HepG2 (cell line): ENCODE results near the gene GABRR2. TPM values are rescaled to one million over a fixed set of nuclear protein-coding genes. Genes with fewer than 3 reads are reported as not detected.

Experiments
- ATAC-seq: fragments of 200-7000 bp; cut with Tn5 transposase; 3 replicates; pipeline ENCODE4 v1.9.1; 2020; ENCODE audit warnings: mild to moderate bottlenecking, moderate library complexity
- BruUV-seq: library from RNA; stranded (reverse); fragments of 400-500 nt; replicated peaks from 2 replicates; lab custom pipeline; 2021; lab: Mats Ljungman, UMichigan
- CTCF ChIA-PET: fragments of 300-600 bp; formaldehyde crosslinking; extraction: SDS; loops from one replicate; lab custom pipeline; 2021; ENCODE audit warnings: low total read pairs, inconsistent platforms, low intra/inter-chr PET ratio; lab: Yijun Ruan, JAX
- POLR2A ChIA-PET: fragments of 350-600 bp; sonication (Branson Sonifier 250); formaldehyde crosslinking; loops from one replicate; lab custom pipeline; 2020; ENCODE audit warnings: antibody characterized with exemption, inconsistent platforms; lab: Yijun Ruan, JAX
- DNase-seq: peaks from one replicate; pipeline ENCODE4 v3.0.0-alpha.2; 2015; ENCODE audit warnings: low spot score
- FAIRE-seq: peaks from 3 replicates; lab custom pipeline; 2011; peaks lifted over from hg19 to GRCh38; lab: Jason Lieb, UNC
- H2AFZ ChIP-seq: one replicate; pipeline ENCODE4 v1.6.1; 2011; ENCODE audit warnings: low read length, inconsistent platforms
- H3K27ac ChIP-seq: fragments of 300-600 bp; 3 replicates; pipeline ENCODE4 v1.8.0; 2011; ENCODE audit warnings: mixed run types, mild to moderate bottlenecking, mixed read lengths, low read length, inconsistent platforms; ENCODE audit not compliant: insufficient read depth; ENCODE audit errors: extremely low read length
- H3K27me3 ChIP-seq, 2 experiments: fragments of 200-600 bp in 1 of 2; 2 replicates in 1 of 2; 3 replicates in 1 of 2; pipeline versions ENCODE4 v1.6.0 to v1.8.0; 2011; ENCODE audit warnings: low read length in 2 of 2, mild to moderate bottlenecking in 2 of 2, moderate library complexity in 2 of 2, inconsistent platforms in 1 of 2; ENCODE audit not compliant: insufficient read depth in 2 of 2, control insufficient read depth in 1 of 2
- H3K36me3 ChIP-seq, 2 experiments: fragments of 200-600 bp in 1 of 2; replicated peaks in 1 of 2; 2 replicates in 1 of 2; 3 replicates in 1 of 2; pipeline versions ENCODE4 v1.5.1 to v1.8.0; 2011; ENCODE audit warnings: low read length in 2 of 2, inconsistent platforms in 1 of 2; ENCODE audit not compliant: insufficient read depth in 2 of 2, control insufficient read depth in 1 of 2
- H3K4me1 ChIP-seq: 2 replicates; pipeline ENCODE4 v1.5.1; 2012; ENCODE audit warnings: low read length, inconsistent platforms; ENCODE audit not compliant: insufficient read depth
- H3K4me2 ChIP-seq: 2 replicates; pipeline ENCODE4 v1.6.0; 2011; ENCODE audit warnings: low read depth, low read length, inconsistent platforms
- H3K4me3 ChIP-seq, 3 experiments: fragments of 200-600 bp in 1 of 3; sonication (generic), shearing (Covaris generic) in 1 of 3; replicated peaks in 1 of 3; 2 replicates each; pipeline ENCODE4 v1.5.1; 2011 to 2016; ENCODE audit warnings: low read length in 3 of 3, inconsistent platforms in 2 of 3, low read depth in 2 of 3, mild to moderate bottlenecking in 2 of 3, control low read depth in 1 of 3, mixed read lengths in 1 of 3; ENCODE audit not compliant: insufficient read depth in 1 of 3
- H3K79me2 ChIP-seq: one replicate; pipeline ENCODE4 v1.6.1; 2011; ENCODE audit warnings: low read length, inconsistent platforms; ENCODE audit not compliant: insufficient read depth
- H3K9ac ChIP-seq: 2 replicates; pipeline ENCODE4 v1.6.0; 2011; ENCODE audit warnings: mild to moderate bottlenecking, low read depth, low read length, inconsistent platforms; ENCODE audit not compliant: insufficient read depth
- H3K9me3 ChIP-seq: 2 replicates; pipeline ENCODE4 v1.5.1; 2012; ENCODE audit warnings: mild to moderate bottlenecking, low read length
- H4K20me1 ChIP-seq: 2 replicates; pipeline ENCODE4 v1.6.0; 2011; ENCODE audit warnings: inconsistent platforms, mild to moderate bottlenecking, low read length, moderate library complexity; ENCODE audit not compliant: insufficient read depth
- ASH2L ChIP-seq: fragments of 300-600, 200-600 bp; sonication (generic); IDR thresholded peaks from 2 replicates; pipeline ENCODE4 v1.7.0; 2017; ENCODE audit warnings: low read depth, mild to moderate bottlenecking, moderate library complexity, mixed read lengths, low read length; ENCODE audit not compliant: insufficient read length
- ATM ChIP-seq: fragments of 450-650 bp; IDR thresholded peaks from 2 replicates; pipeline ENCODE4 v1.7.1; 2017; ENCODE audit warnings: mild to moderate bottlenecking, borderline replicate concordance
- CC2D1A ChIP-seq: sonication (generic); formaldehyde crosslinking; IDR thresholded peaks from 2 replicates; pipeline ENCODE4 v1.8.1; 2023; ENCODE audit warnings: mild to moderate bottlenecking, missing genetic modification reagents
- CEBPG ChIP-seq: IDR thresholded peaks from 2 replicates; pipeline ENCODE4 v1.6.1; 2016
- CENPT ChIP-seq: sonication (generic); formaldehyde crosslinking; IDR thresholded peaks from 2 replicates; pipeline ENCODE4 v1.8.0; 2022; ENCODE audit warnings: low read depth, mild to moderate bottlenecking, moderate library complexity, missing genetic modification reagents
- ETS1 ChIP-seq: sonication (generic); formaldehyde crosslinking; IDR thresholded peaks from 2 replicates; pipeline ENCODE4 v1.4.0; 2020; ENCODE audit warnings: missing genetic modification reagents
- ISX ChIP-seq: sonication (generic); formaldehyde crosslinking; conservative IDR thresholded peaks from 2 replicates; pipeline ENCODE4 v1.5.0; 2020; ENCODE audit warnings: missing genetic modification reagents
- MLXIP ChIP-seq: sonication (generic); formaldehyde crosslinking; IDR thresholded peaks from 2 replicates; pipeline ENCODE4 v1.9.0; 2021; ENCODE audit warnings: missing genetic modification reagents, borderline replicate concordance
- PRDM4 ChIP-seq: sonication (generic); formaldehyde crosslinking; IDR thresholded peaks from 2 replicates; pipeline ENCODE4 v1.9.0; 2021; ENCODE audit warnings: missing genetic modification reagents, borderline replicate concordance
- SP140L ChIP-seq: sonication (generic); formaldehyde crosslinking; IDR thresholded peaks from 2 replicates; pipeline ENCODE4 v1.4.0; 2020; ENCODE audit warnings: missing genetic modification reagents, borderline replicate concordance
- ZKSCAN5 ChIP-seq: sonication (generic); formaldehyde crosslinking; IDR thresholded peaks from 2 replicates; pipeline ENCODE4 v1.5.1; 2020; ENCODE audit warnings: mild to moderate bottlenecking, missing genetic modification reagents
- ZNF383 ChIP-seq: sonication (generic); formaldehyde crosslinking; IDR thresholded peaks from 2 replicates; pipeline ENCODE4 v1.4.0; 2020; ENCODE audit warnings: missing genetic modification reagents, mild to moderate bottlenecking, borderline replicate concordance
- ZNF580 ChIP-seq: IDR thresholded peaks from 2 replicates; pipeline ENCODE4 v1.6.1; 2016; ENCODE audit warnings: low read depth, borderline replicate concordance
- ZNF703 ChIP-seq: sonication (generic); formaldehyde crosslinking; IDR thresholded peaks from 2 replicates; pipeline ENCODE4 v1.5.1; 2020; ENCODE audit warnings: missing genetic modification reagents, mild to moderate bottlenecking, moderate library complexity, borderline replicate concordance
- ZNF775 ChIP-seq: sonication (generic); formaldehyde crosslinking; IDR thresholded peaks from 2 replicates; pipeline ENCODE4 v1.4.0; 2020; ENCODE audit warnings: missing genetic modification reagents, mild to moderate bottlenecking, moderate library complexity, borderline replicate concordance
- ZSCAN5A ChIP-seq: sonication (generic); formaldehyde crosslinking; IDR thresholded peaks from 2 replicates; pipeline ENCODE4 v1.8.0; 2022; ENCODE audit warnings: mild to moderate bottlenecking, missing genetic modification reagents, borderline replicate concordance
- WGBS: methylation state at CpG from one replicate; pipeline ENCODE4 v1.1.6; 2017; ENCODE audit warnings: low lambda C conversion rate; 5-methylcytosine and 5-hydroxymethylcytosine counted together
- in situ Hi-C: cut with HindIII; loops from 2 replicates; pipeline ENCODE4 v1.10.0; 2017; ENCODE audit warnings: low pct_unique_long_range_greater_than_20kb; ENCODE audit not compliant: extremely low pct_ligation_motif_present
- intact Hi-C: fragments of 100-400 bp; cut with micrococcal nuclease; formaldehyde crosslinking; loops from one replicate; pipeline ENCODE4 v1.10.0; 2022; ENCODE audit not compliant: unreplicated experiment
- polyA plus RNA-seq, 8 experiments: library from polyadenylated mRNA; depleted of rRNA in 3 of 8; stranded (reverse) in 7 of 8; unstranded in 1 of 8; fragments of >200 nt; fragmentation: Illumina TruSeq in 4 of 8; extraction: Trizol in 4 of 8; gene quantifications; 2 replicates each; pipeline versions ENCODE4 v1.2.1 to v1.2.3, GENCODE V29; 2011 to 2016; ENCODE audit warnings: low read depth in 4 of 8, missing spikeins in 1 of 8, mixed read lengths in 1 of 8; ENCODE audit not compliant: insufficient read depth in 1 of 8
- total RNA-seq, 5 experiments: library from RNA; depleted of rRNA; stranded (reverse); fragments of >200 nt; fragmentation: Illumina TruSeq; extraction: Trizol; gene quantifications; 2 replicates each; pipeline ENCODE4 v1.2.3, GENCODE V29; 2016; ENCODE audit warnings: low read depth in 1 of 5

The GABRR2 gene
- total and polyA plus RNA-seq, 2 of the 13 experiments (the other 11 are each of a cell fraction or from before 2014, with no cell fraction given) = 0.13 TPM; not detected in 1

- no peak for TF ChIP-seq ASH2L
- TF ChIP-seq CEBPG (CRISPR knock-in tag) = no peak
- TF ChIP-seq ZNF383 (CRISPR knock-in tag) = no peak
- no peak for TF ChIP-seq ISX
- no peak for TF ChIP-seq CC2D1A (CRISPR knock-in tag)
- TF ChIP-seq ZKSCAN5 = no peak
- TF ChIP-seq SP140L (CRISPR knock-in tag) = no peak
- TF ChIP-seq MLXIP (CRISPR knock-in tag) = no peak
- no peak for TF ChIP-seq ZSCAN5A (CRISPR knock-in tag)
- TF ChIP-seq, all 625 proteins: peak for 0
Measured at GRCh38 chr6:89278956-89279355, 36.1 kb downstream of the GABRR2 start (continued).

- H2AFZ ChIP-seq = no peak overlapping the region
- no peaks in the 10 kb centered on the region for H3K79me2 ChIP-seq
- FAIRE-seq (no peak), DNase-seq (no peak), ATAC-seq (no peak)
- H3K27ac ChIP-seq = no peak overlapping the region
- no peak overlapping the region for H3K4me3 ChIP-seq
- 54% methylated on average over 4 of the region's 4 CpGs for WGBS
- H3K4me2 ChIP-seq = no peak overlapping the region
- in situ Hi-C loops (no loop called here), intact Hi-C loops (no loop called here)
- no peak overlapping the region for H3K9ac ChIP-seq
- H3K4me1 ChIP-seq = no peaks in the 10 kb centered on the region
- ChIA-PET POLR2A (no interaction called here), CTCF (no interaction called here)
- peaks cover 1 to 17% of the 10 kb centered on the region in 2 experiments; a peak in 2 of 5 replicates for H3K27me3 ChIP-seq
- H3K36me3 ChIP-seq = no peaks in the 10 kb centered on the region
- H3K9me3 ChIP-seq = no peaks in the 10 kb centered on the region
- no TSS peak for BruUV-seq
- no peaks in the 10 kb centered on the region for H4K20me1 ChIP-seq
- TF ChIP-seq ATM (no peak), ZNF703 (CRISPR knock-in tag) (no peak), PRDM4 (CRISPR knock-in tag) (no peak), ETS1 (CRISPR knock-in tag) (no peak), CENPT (CRISPR knock-in tag) (no peak), ZNF580 (CRISPR knock-in tag) (no peak), ZNF775 (no peak)
Measured at GRCh38 chr6:89275900-89276299, 39.2 kb downstream of the GABRR2 start.
